ENCODE data around the gene FUT7. TPM values are rescaled to one million over a fixed set of nuclear protein-coding genes. Genes with fewer than 3 reads are reported as not detected.

The FUT7 gene
- total and polyA plus RNA-seq, 8 donors = 0.12 to 0.19 (median 0.18) TPM; not detected in 5

- no peak overlapping the region for H3K4me3 ChIP-seq
- H3K36me3 ChIP-seq = peaks cover 0 to 38% (median 0%) of the 10 kb centered on the region in 3 donors
- WGBS, 2 donors = 97% methylated on average over 19 to 20 of the region's 20 CpGs
- no peak overlapping the region for H3K27ac ChIP-seq
- no peaks in the 10 kb centered on the region for H3K9me3 ChIP-seq
- intact Hi-C loops (cut with DNase I) = no loop called here
- H3K27me3 ChIP-seq = no peaks in the 10 kb centered on the region
- DNase-seq (no peak), ATAC-seq (no peak), FAIRE-seq (no peak)
- TF ChIP-seq CTCF (IDR thresholded peaks at IDR 0.05) = no peak
- H3K4me1 ChIP-seq = no peaks in the 10 kb centered on the region
These were observed 18.3 kb downstream of the FUT7 start for GRCh38 chr9:137013571-137013940.

GRCh38 chr9:137012694-137013570 is 19.0 kb downstream of the FUT7 start:
- no peak for TF ChIP-seq CTCF (IDR thresholded peaks at IDR 0.05)
- no peak overlapping the region for H3K4me3 ChIP-seq
- ATAC-seq (no peak), DNase-seq (no peak), FAIRE-seq (no peak)
- H3K36me3 ChIP-seq = peaks cover 0 to 38% (median 0%) of the 10 kb centered on the region in 3 donors
- no peaks in the 10 kb centered on the region for H3K27me3 ChIP-seq
- no peaks in the 10 kb centered on the region for H3K4me1 ChIP-seq
- no peak overlapping the region for H3K27ac ChIP-seq
- no peaks in the 10 kb centered on the region for H3K9me3 ChIP-seq
- intact Hi-C loops (cut with DNase I) = no loop called here
- WGBS, 2 donors = 89 to 93% methylated on average over 67 of the region's 67 CpGs

GRCh38 chr9:137011907-137012675 is 19.8 kb downstream of the FUT7 start:
- TF ChIP-seq CTCF (IDR thresholded peaks at IDR 0.05) = no peak
- Histone ChIP-seq H3K4me1 (no peaks in the 10 kb centered on the region), H3K4me3 (no peak overlapping the region), H3K27ac (no peak overlapping the region), H3K36me3 (peaks cover 0 to 38% (median 0%) of the 10 kb centered on the region in 3 donors), H3K27me3 (no peaks in the 10 kb centered on the region), H3K9me3 (no peaks in the 10 kb centered on the region)
- FAIRE-seq (no peak), ATAC-seq (no peak), DNase-seq (no peak)
- intact Hi-C loops (cut with DNase I) = no loop called here
- WGBS, 2 donors = 92 to 96% methylated on average over 39 of the region's 39 CpGs

GRCh38 chr9:137011156-137011555 is 20.7 kb downstream of the FUT7 start:
- Histone ChIP-seq H3K36me3 (peaks cover 0 to 36% (median 0%) of the 10 kb centered on the region in 3 donors), H3K27me3 (no peaks in the 10 kb centered on the region), H3K27ac (no peak overlapping the region), H3K4me3 (no peak overlapping the region), H3K9me3 (no peaks in the 10 kb centered on the region), H3K4me1 (no peaks in the 10 kb centered on the region)
- intact Hi-C loops (cut with DNase I) = no loop called here
- TF ChIP-seq CTCF (IDR thresholded peaks at IDR 0.05) = no peak
- no peak for FAIRE-seq
- no peak for DNase-seq
- no peak for ATAC-seq
- WGBS, 2 donors = 94 to 97% methylated on average over 23 to 24 of the region's 24 CpGs

All from pancreas (tissue), 10 donors.